Neutrophil (primary cell): ENCODE results near the gene OR6C68.

Source experiments
- H3K27ac ChIP-seq: fragments of 200-600 bp; sonication (generic); 2 replicates; pipeline ENCODE4 v1.5.1; 2016; ENCODE audit warnings: mild to moderate bottlenecking, moderate library complexity
- H3K27me3 ChIP-seq: fragments of 200-600 bp; sonication (generic); 2 replicates; pipeline ENCODE4 v1.6.0; 2016; ENCODE audit warnings: mild to moderate bottlenecking
- H3K36me3 ChIP-seq: fragments of 200-600 bp; sonication (generic); 2 replicates; pipeline ENCODE4 v1.5.1; 2017
- H3K4me1 ChIP-seq, 2 experiments: fragments of 200-600 bp in 1 of 2; sonication (generic) in 1 of 2; 1 replicate in 1 of 2; 2 replicates in 1 of 2; pipeline versions ENCODE4 v1.5.1 to v1.6.1; 2013 to 2016; ENCODE audit warnings: low read depth in 1 of 2, low read length in 1 of 2, mild to moderate bottlenecking in 1 of 2, moderate library complexity in 1 of 2; ENCODE audit not compliant: control insufficient read depth in 1 of 2, insufficient read depth in 1 of 2
- H3K4me3 ChIP-seq, 2 experiments: fragments of 200-600 bp in 1 of 2; sonication (generic) in 1 of 2; 1 replicate in 1 of 2; 2 replicates in 1 of 2; pipeline ENCODE4 v1.5.1; 2013 to 2016; ENCODE audit warnings: low read depth in 1 of 2, low read length in 1 of 2, mild to moderate bottlenecking in 1 of 2, moderate library complexity in 1 of 2
- H3K9me3 ChIP-seq: fragments of 200-600 bp; sonication (generic); 2 replicates; pipeline ENCODE4 v1.5.1; 2016
- TF ChIP-seq, protein P1 (sequence below): fragments of 200-600 bp; sonication (generic); IDR thresholded peaks from 2 replicates; pipeline ENCODE4 v1.5.1; 2016; ENCODE audit warnings: antibody characterized with exemption

OR6C68 gene

GRCh38 chr12:55495490-55495889 is 3.3 kb downstream of the OR6C68 start:
- no peak overlapping the region for H3K4me3 ChIP-seq
- H3K36me3 ChIP-seq = no peaks in the 10 kb centered on the region
- no peak overlapping the region for H3K27ac ChIP-seq
- no peaks in the 10 kb centered on the region for H3K4me1 ChIP-seq
- H3K9me3 ChIP-seq = no peaks in the 10 kb centered on the region
- peaks cover 7% of the 10 kb centered on the region for H3K27me3 ChIP-seq
- TF ChIP-seq, protein P1, sequence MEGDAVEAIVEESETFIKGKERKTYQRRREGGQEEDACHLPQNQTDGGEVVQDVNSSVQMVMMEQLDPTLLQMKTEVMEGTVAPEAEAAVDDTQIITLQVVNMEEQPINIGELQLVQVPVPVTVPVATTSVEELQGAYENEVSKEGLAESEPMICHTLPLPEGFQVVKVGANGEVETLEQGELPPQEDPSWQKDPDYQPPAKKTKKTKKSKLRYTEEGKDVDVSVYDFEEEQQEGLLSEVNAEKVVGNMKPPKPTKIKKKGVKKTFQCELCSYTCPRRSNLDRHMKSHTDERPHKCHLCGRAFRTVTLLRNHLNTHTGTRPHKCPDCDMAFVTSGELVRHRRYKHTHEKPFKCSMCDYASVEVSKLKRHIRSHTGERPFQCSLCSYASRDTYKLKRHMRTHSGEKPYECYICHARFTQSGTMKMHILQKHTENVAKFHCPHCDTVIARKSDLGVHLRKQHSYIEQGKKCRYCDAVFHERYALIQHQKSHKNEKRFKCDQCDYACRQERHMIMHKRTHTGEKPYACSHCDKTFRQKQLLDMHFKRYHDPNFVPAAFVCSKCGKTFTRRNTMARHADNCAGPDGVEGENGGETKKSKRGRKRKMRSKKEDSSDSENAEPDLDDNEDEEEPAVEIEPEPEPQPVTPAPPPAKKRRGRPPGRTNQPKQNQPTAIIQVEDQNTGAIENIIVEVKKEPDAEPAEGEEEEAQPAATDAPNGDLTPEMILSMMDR = no peak

GRCh38 chr12:55499231-55499630 is 7.1 kb downstream of the OR6C68 start:
- Histone ChIP-seq H3K27me3 (no peaks in the 10 kb centered on the region), H3K27ac (no peak overlapping the region), H3K4me1 (no peaks in the 10 kb centered on the region), H3K4me3 (no peak overlapping the region), H3K9me3 (no peaks in the 10 kb centered on the region), H3K36me3 (no peaks in the 10 kb centered on the region)
- TF ChIP-seq, protein P1 = no peak

DNA sequence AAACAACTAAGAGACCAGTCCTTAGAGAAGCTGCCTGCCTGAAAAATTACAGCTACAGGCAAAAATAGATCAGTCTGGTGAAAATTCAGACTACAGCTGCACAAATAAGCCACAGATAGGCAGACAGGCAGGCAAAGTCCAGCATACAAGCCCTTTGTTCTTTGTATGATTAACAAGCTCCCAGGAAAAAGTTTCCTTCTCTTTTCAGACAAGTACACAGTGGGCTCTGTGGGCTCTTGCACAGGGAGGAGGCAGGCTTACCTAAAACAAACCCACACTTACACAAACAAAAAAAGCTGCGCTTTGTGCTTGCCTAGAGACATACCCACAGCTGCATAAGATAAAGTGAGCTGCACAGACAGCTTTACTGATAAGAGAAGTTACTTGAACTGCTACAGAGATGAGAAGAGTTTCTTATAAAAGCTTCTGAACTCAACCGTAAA is 7.7 kb downstream of the OR6C68 start:
- no peaks in the 10 kb centered on the region for H3K9me3 ChIP-seq
- H3K4me3 ChIP-seq = no peak overlapping the region
- TF ChIP-seq, protein P1 = no peak
- H3K4me1 ChIP-seq = no peaks in the 10 kb centered on the region
- H3K27me3 ChIP-seq = no peaks in the 10 kb centered on the region
- no peaks in the 10 kb centered on the region for H3K36me3 ChIP-seq
- H3K27ac ChIP-seq = no peak overlapping the region

DNA sequence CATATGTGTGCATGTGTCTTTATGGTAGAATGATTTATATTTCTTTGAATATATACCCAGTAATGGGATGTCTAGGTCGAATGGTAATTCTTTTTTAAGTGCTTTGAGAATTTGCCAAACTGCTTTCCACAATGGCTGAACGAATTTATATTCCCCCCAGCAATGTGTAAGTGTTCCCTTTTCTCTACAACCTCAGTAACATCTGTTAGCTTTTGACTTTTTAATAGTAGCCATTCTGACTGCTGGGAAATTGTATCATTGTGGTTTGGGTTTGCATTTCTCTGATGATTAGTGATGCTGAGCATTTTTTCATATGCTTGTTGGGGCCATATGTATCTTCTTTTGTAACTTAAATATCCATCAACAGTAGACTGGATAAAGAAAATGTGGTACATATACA is 9.4 kb downstream of the OR6C68 start:
- TF ChIP-seq, protein P1 = no peak
- Histone ChIP-seq H3K27ac (no peak overlapping the region), H3K27me3 (no peaks in the 10 kb centered on the region), H3K4me3 (no peak overlapping the region), H3K4me1 (no peaks in the 10 kb centered on the region), H3K36me3 (no peaks in the 10 kb centered on the region), H3K9me3 (no peaks in the 10 kb centered on the region)

GRCh38 chr12:55515696-55516095 is 23.5 kb downstream of the OR6C68 start:
- no peaks in the 10 kb centered on the region for H3K4me1 ChIP-seq
- no peaks in the 10 kb centered on the region for H3K36me3 ChIP-seq
- no peak overlapping the region for H3K27ac ChIP-seq
- H3K9me3 ChIP-seq = no peaks in the 10 kb centered on the region
- no peak overlapping the region for H3K4me3 ChIP-seq
- TF ChIP-seq, protein P1 = no peak
- peaks cover 6% of the 10 kb centered on the region for H3K27me3 ChIP-seq

- H3K9me3 ChIP-seq = no peaks in the 10 kb centered on the region
- H3K27me3 ChIP-seq = peaks cover 6% of the 10 kb centered on the region
- TF ChIP-seq, protein P1 = no peak
- no peaks in the 10 kb centered on the region for H3K36me3 ChIP-seq
- H3K27ac ChIP-seq = no peak overlapping the region
- no peaks in the 10 kb centered on the region for H3K4me1 ChIP-seq
- no peak overlapping the region for H3K4me3 ChIP-seq
These were observed 24.2 kb downstream of the OR6C68 start for GRCh38 chr12:55516391-55516790.
